AG10803 (cell line): Measurements from ENCODE around the gene GIT2.
"Not testable (repeated sequence)": the region's sequence is repeated elsewhere in the genome, so short reads cannot be mapped to it uniquely, and the experiment has no call there.

Experiments
- DNase-seq: peaks from one replicate; pipeline ENCODE4 v3.0.0; 2010; ENCODE audit warnings: low read depth
- H3K4me3 ChIP-seq: 2 replicates; pipeline ENCODE4 v1.5.1; 2011; ENCODE audit warnings: mild to moderate bottlenecking, low read length, control low read depth
- TF ChIP-seq, protein P1 (sequence below): conservative IDR thresholded peaks from 2 replicates; pipeline ENCODE4 v1.5.1; 2011; ENCODE audit warnings: mild to moderate bottlenecking, low read length, control low read depth, inconsistent platforms

Gene GIT2

DNA sequence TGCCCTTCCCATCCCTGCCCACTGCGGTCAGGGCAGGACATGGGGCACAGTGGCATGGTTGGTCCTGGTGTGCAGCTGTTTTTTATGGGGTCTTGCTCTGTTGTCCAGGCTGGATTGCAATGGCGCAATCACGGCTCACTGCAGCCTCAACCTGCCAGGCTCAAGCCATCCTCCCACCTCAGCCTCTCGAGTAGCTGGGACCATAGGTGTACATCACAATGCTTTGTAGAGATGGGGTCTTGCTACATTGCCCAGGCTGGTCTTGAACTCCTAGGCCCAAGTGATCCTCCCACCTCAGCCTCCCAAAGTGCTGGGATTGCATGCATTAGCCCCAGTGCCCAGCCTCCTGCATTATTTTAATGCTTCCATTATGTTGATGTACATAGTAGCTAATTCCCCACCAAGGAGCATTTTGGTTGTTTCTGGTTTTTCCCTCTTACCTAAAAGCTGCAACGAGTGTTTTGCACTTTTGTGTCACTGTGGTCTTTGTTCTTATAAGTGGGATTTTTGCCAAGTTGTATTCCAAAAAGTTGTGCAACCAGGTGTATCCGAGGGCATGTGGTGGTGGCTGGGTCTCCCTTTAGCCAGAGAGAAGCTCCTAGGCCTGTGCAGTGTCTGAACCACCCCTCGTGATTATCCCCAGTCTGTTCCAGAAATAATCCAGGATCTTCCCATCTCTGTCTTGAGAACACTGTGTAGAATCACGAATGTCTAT lies 85.8 kb downstream of the GIT2 start:
- TF ChIP-seq, protein P1, sequence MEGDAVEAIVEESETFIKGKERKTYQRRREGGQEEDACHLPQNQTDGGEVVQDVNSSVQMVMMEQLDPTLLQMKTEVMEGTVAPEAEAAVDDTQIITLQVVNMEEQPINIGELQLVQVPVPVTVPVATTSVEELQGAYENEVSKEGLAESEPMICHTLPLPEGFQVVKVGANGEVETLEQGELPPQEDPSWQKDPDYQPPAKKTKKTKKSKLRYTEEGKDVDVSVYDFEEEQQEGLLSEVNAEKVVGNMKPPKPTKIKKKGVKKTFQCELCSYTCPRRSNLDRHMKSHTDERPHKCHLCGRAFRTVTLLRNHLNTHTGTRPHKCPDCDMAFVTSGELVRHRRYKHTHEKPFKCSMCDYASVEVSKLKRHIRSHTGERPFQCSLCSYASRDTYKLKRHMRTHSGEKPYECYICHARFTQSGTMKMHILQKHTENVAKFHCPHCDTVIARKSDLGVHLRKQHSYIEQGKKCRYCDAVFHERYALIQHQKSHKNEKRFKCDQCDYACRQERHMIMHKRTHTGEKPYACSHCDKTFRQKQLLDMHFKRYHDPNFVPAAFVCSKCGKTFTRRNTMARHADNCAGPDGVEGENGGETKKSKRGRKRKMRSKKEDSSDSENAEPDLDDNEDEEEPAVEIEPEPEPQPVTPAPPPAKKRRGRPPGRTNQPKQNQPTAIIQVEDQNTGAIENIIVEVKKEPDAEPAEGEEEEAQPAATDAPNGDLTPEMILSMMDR = no peak
- no peak for DNase-seq
- no peak overlapping the region for H3K4me3 ChIP-seq

DNA sequence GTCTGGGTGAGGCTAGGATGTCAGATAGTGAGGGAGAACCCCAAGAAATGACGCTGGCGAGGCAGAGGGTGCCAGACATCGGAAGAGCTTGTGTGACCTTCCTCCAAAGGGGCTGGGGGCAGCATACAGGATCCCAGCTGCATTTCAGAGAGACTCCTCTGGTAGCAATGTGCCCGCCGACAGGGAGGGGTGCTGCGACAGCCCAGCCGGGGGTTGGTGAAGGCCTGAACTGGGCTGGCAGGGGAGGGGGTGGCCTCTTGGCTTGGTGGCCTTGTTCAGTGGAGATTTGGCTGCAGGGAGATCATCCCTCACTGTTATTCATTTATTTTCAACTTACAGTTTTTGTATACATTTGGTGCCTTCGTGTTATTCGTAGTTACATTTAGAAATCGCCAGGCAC lies 90.9 kb downstream of the GIT2 start:
- no peak for DNase-seq
- no peak overlapping the region for H3K4me3 ChIP-seq
- TF ChIP-seq, protein P1 = no peak

DNA sequence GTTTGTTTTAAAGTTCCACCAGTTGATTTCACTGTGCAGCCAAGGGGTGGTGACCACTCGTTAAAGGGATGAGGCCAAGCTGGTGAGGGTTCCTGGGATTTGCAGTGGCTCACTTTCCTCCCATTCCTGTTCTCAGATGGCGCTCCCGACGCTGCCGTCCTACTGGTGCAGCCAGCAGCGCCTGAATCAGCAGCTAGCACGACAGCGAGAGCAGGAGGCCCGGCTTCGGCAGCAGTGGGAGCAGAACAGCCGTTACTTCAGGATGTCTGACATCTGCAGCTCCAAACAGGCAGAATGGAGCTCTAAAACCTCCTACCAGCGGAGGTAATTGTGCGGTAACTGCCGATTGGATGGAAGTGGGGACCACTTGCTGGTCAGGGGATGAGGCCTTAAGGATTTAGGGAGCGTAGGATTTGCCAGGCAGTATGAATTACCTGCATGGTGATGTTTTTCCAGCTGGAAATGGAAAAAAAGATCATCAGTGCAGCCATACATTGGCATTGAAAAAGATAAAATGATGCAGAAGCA lies 93.2 kb downstream of the GIT2 start:
- H3K4me3 ChIP-seq = no peak overlapping the region
- TF ChIP-seq, protein P1 = no peak
- DNase-seq = no peak

DNA sequence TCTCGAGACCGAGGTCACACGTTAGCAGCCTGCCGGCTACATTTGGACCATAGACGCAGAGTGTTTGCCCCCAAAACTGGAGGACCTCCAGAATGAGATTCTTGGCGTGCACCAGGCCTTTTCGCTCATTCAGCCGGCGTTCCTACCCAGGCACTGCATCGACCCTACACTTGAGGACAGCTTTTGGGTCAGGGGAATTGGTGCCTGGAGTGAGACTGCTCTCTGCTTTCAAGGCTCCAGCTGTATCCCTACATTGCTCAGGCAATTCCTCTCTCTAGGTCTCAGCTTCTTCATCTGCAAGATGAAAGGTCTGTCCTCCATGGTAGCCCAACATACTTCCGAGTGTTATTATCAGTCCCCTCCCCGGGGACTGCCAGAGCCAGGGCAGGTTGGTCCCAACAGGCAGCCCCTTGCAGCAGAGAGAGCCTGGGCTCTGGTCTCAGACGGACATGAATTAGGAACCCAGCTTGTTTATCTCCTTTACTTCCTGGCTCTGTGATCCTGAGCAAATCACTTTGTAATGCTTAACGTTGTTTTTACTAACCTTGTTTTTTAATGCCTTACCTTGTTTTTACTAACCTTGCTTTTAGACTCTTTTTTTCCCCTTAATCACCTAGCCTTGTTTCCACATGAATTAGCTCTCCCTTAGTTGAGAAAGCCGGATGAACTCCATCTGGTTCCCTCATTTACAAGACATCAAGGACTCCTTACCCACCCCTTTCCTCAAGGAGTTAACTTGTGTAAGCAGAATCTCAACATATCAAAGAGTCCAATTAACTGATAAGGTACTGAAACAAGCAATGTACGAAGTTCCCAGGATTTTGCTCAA lies 95.2 kb downstream of the GIT2 start:
- no peak for DNase-seq
- TF ChIP-seq, protein P1 = no peak
- peak overlapping the region; percentile 83 for H3K4me3 ChIP-seq

DNA sequence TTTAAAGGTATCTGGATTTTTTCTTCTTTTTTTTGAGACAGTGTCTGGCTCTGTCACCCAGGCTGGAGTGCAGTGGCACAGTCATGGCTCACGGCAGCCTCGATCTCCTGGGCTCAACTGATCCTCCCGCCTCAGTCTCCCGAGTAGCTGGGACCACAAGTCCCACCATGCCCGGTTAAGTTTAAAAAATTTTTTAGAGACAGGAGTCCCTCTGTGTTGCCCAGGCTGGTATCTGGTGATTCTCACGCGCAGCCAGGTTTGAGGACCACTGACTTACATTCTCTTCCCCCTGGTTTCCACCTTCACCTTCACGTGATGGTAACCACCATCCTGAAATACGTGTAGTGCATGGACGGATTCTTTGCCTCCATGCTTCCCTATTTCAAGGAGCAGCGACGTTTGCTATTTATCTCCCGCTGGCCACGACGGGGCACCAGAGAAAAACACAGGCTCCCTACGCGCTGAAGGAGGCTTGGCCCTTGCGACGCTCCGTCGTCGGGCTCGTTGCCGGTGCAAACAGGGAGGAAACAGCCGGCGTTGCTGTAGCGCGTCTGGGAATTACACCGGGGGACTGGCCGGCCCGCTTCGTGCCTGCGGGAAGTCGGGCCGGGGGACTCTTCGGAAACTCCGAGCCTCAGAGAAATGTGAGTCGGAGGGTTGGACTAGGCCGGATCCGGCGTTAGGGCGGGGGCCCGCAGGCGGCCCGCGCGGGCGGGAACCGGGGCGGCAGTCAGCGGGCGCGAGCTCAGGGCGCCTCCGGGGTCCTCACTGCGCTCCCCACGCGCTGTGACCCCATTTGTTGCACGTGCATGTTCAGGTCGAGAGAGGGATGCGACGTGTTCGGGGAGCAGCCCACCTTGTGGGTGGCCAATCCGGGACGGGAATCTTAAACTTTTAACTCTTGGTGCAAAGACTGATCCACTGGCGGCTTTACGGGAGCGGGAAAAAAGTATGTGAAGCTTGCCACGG lies 96.1 kb downstream of the GIT2 start, which contains the start of gene TCHP:
Gene TCHP (plus strand): TSS at position 492 of the 969 bp plus-strand sequence. CDS start 2,753 bp downstream, outside the sequence.
- DNase-seq = peak; percentile 84
- TF ChIP-seq, protein P1 = peak; percentile 56
- H3K4me3 ChIP-seq = peak within 1 kb of the TSS; percentile 83

DNA sequence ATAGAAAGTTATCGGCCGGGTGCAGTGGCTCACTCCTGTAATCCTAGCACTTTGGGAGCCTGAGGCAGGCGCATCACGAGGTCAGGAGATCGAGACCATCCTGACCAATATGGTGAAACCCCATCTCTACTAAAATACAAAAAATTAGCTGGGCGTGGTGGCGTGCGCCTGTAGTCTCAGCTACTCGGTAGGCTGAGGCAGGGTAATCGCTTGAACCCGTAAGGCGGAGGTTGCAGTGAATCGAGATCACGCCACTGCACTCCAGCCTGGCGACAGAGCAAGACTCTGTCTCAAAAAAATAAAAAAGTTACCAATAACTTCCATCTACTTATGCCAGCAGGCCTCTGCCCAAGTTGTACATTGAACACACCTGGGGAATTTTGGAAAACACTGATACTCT lies 96.8 kb downstream of the GIT2 start:
- H3K4me3 ChIP-seq = peak overlapping the region; percentile 83

DNA sequence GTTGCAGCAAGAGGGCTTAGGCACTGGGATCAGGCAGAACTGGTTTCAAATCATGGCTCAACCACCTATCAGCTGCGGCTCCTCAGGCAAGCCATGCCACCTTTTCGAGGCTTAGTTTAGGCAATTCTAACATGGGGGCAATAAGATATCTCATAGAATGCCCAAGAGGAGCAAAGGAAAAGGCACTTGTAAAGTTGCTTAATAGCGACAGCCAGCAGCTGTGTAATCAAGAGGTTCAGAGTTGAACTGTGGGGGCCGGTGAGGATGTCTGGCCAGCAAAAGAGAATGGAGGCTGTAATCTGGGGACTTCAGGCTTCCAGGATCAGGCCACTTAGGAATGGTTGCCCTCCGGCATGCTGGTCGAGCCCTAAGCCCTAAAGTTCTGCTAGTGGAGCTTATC lies 99.1 kb downstream of the GIT2 start:
- no peak overlapping the region for H3K4me3 ChIP-seq
- DNase-seq = no peak
- TF ChIP-seq, protein P1 = no peak

More for the DNA sequence above, 96.8 kb downstream of the GIT2 start:
- DNase-seq = not testable (repeated sequence)
